HEK293 (cell line): ENCODE results near the gene FMNL1.

Experiments
- CTCF ChIA-PET: fragments of 350-600 bp; formaldehyde crosslinking; extraction: SDS; loops from one replicate; lab custom pipeline; 2021; ENCODE audit warnings: antibody characterized with exemption; lab: Yijun Ruan, JAX
- POLR2A ChIA-PET: fragments of 300-600 bp; formaldehyde crosslinking; extraction: SDS; loops from one replicate; lab custom pipeline; 2020; ENCODE audit warnings: antibody characterized with exemption, inconsistent platforms; lab: Yijun Ruan, JAX
- H3K27ac ChIP-seq: fragments of 200-500 bp; sonication (Bioruptor generic); 2 replicates; pipeline ENCODE4 v1.5.1; 2014; ENCODE audit warnings: low read depth, low read length, control low read depth, inconsistent platforms; ENCODE audit errors: extremely low read depth
- H3K36me3 ChIP-seq, 2 experiments: fragments of 200-500 bp in 1 of 2; sonication (Bioruptor generic) in 1 of 2; 1 replicate in 1 of 2; 2 replicates in 1 of 2; pipeline ENCODE4 v1.5.1; 2014 to 2017; ENCODE audit warnings: inconsistent platforms in 2 of 2, low read length in 2 of 2; ENCODE audit not compliant: control insufficient read depth in 2 of 2, insufficient read depth in 1 of 2
- H3K4me1 ChIP-seq: fragments of 200-500 bp; sonication (Bioruptor generic); 2 replicates; pipeline ENCODE4 v1.5.1; 2014; ENCODE audit warnings: mild to moderate bottlenecking, low read length, inconsistent platforms; ENCODE audit not compliant: control insufficient read depth, insufficient read depth
- H3K4me3 ChIP-seq: 2 replicates; pipeline ENCODE4 v1.5.1; 2011; ENCODE audit warnings: low read depth, mild to moderate bottlenecking, control low read depth, low read length, moderate library complexity
- H3K9me3 ChIP-seq: fragments of 200-500 bp; sonication (Bioruptor generic); 2 replicates; pipeline ENCODE4 v1.5.1; 2014; ENCODE audit warnings: low read depth, low read length, inconsistent platforms; ENCODE audit not compliant: control insufficient read depth, insufficient read depth
- ATF2 ChIP-seq: fragments of 450-650 bp; formaldehyde crosslinking; IDR thresholded peaks from 2 replicates; pipeline ENCODE4 v1.5.1; 2016; ENCODE audit warnings: missing biosample characterization, missing genetic modification characterization, low read depth
- GLI2 ChIP-seq: fragments of 450-650 bp; formaldehyde crosslinking; IDR thresholded peaks from 2 replicates; pipeline ENCODE4; 2017; ENCODE audit warnings: missing biosample characterization, missing genetic modification characterization, low read depth, borderline replicate concordance
- KLF8 ChIP-seq: fragments of 450-650 bp; formaldehyde crosslinking; IDR thresholded peaks from 2 replicates; pipeline ENCODE4 v1.5.1; 2016; ENCODE audit warnings: missing biosample characterization, missing genetic modification characterization
- WT1 ChIP-seq: fragments of 450-650 bp; formaldehyde crosslinking; IDR thresholded peaks from 2 replicates; pipeline ENCODE4 v1.5.1; 2016; ENCODE audit warnings: missing biosample characterization, missing genetic modification characterization
- ZBTB48 ChIP-seq: fragments of 450-650 bp; formaldehyde crosslinking; IDR thresholded peaks from 2 replicates; pipeline ENCODE4 v1.5.1; 2016; ENCODE audit warnings: missing biosample characterization, missing genetic modification characterization
- ZBTB49 ChIP-seq: fragments of 450-650 bp; formaldehyde crosslinking; IDR thresholded peaks from 2 replicates; pipeline ENCODE4 v1.5.1; 2016; ENCODE audit warnings: missing biosample characterization, missing genetic modification characterization, low read depth
- ZNF112 ChIP-seq: fragments of 450-650 bp; formaldehyde crosslinking; IDR thresholded peaks from 2 replicates; pipeline ENCODE4 v1.5.0; 2017; ENCODE audit warnings: missing biosample characterization, missing genetic modification characterization
- ZNF274 ChIP-seq, 2 experiments: fragments of 200-500 bp in 1 of 2; fragments of 450-650 bp in 1 of 2; sonication (Bioruptor generic) in 1 of 2; formaldehyde crosslinking in 1 of 2; IDR thresholded peaks; 2 replicates each; pipeline versions ENCODE4 v1.5.1 to v1.6.1; 2014 to 2016; ENCODE audit warnings: borderline replicate concordance in 1 of 2, inconsistent platforms in 1 of 2, low read length in 1 of 2, missing biosample characterization in 1 of 2, missing genetic modification characterization in 1 of 2
- ZNF350 ChIP-seq: fragments of 450-650 bp; formaldehyde crosslinking; IDR thresholded peaks from 2 replicates; pipeline ENCODE4 v1.5.0; 2017; ENCODE audit warnings: missing biosample characterization, mild to moderate bottlenecking, missing genetic modification characterization
- ZNF530 ChIP-seq: fragments of 450-650 bp; formaldehyde crosslinking; IDR thresholded peaks from 2 replicates; pipeline ENCODE4 v1.5.1; 2016; ENCODE audit warnings: low read depth, missing biosample characterization, missing genetic modification characterization
- ZNF600 ChIP-seq: fragments of 450-650 bp; formaldehyde crosslinking; IDR thresholded peaks from 2 replicates; pipeline ENCODE4 v1.5.1; 2016; ENCODE audit warnings: missing biosample characterization, missing genetic modification characterization
- ZNF768 ChIP-seq: fragments of 450-650 bp; formaldehyde crosslinking; IDR thresholded peaks from 2 replicates; pipeline ENCODE4 v1.5.1; 2018; ENCODE audit warnings: missing biosample characterization, mild to moderate bottlenecking, missing genetic modification characterization
- TF ChIP-seq, protein P1 (sequence below): fragments of 450-650 bp; formaldehyde crosslinking; IDR thresholded peaks from 2 replicates; pipeline ENCODE4 v1.5.1; 2017; ENCODE audit warnings: missing biosample characterization, missing genetic modification characterization
- TF ChIP-seq, protein P2 (sequence below): fragments of 450-650 bp; formaldehyde crosslinking; IDR thresholded peaks from 2 replicates; pipeline ENCODE4 v1.5.1; 2016; ENCODE audit warnings: missing biosample characterization, missing genetic modification characterization, borderline replicate concordance

Gene FMNL1

DNA sequence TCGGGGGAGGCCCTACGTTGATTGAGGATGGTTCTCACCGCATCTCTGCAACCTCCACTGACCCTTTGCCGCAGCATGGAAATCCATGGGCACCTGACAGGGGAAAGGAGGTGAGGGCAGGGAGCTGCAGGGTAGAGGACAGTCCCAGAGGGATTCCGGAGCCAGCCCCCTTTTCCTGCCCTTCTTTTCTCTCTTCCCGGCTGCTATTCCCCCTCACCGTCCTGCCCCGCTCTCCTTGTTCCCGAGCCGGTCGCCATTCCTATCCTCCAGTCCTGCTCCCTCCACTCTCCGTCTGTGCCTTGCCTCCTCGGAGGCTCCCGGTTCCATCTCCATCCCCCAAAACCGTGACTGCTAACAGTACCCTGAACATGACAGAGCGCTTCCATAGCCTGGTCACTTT, 35.4 kb downstream of the FMNL1 start:
- POLR2A ChIA-PET, result no interaction called here
- CTCF ChIA-PET, result interaction anchor here (0.5 to 2.4 kb wide), 7 partner anchors 9 to 120 kb away, joined by 3 to 9 read pairs (median 4); no protein-coding TSS in a partner anchor
- no peaks in the 10 kb centered on the region for H3K4me1 ChIP-seq
- no peaks in the 10 kb centered on the region for H3K36me3 ChIP-seq
- TF ChIP-seq, protein P1, sequence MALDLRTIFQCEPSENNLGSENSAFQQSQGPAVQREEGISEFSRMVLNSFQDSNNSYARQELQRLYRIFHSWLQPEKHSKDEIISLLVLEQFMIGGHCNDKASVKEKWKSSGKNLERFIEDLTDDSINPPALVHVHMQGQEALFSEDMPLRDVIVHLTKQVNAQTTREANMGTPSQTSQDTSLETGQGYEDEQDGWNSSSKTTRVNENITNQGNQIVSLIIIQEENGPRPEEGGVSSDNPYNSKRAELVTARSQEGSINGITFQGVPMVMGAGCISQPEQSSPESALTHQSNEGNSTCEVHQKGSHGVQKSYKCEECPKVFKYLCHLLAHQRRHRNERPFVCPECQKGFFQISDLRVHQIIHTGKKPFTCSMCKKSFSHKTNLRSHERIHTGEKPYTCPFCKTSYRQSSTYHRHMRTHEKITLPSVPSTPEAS (tag by site-specific recombination), result no peak
- 0 out of 2 replicates have a peak, but pooled peaks have one; percentile 25 for TF ChIP-seq ZNF600 (tag by site-specific recombination)
- no peak for TF ChIP-seq ZNF112
- no peak for TF ChIP-seq KLF8
- TF ChIP-seq, all 188 proteins: peak for 1
- no peak overlapping the region for H3K27ac ChIP-seq
- H3K4me3 ChIP-seq, result no peak overlapping the region
- H3K9me3 ChIP-seq, result no peaks in the 10 kb centered on the region

DNA sequence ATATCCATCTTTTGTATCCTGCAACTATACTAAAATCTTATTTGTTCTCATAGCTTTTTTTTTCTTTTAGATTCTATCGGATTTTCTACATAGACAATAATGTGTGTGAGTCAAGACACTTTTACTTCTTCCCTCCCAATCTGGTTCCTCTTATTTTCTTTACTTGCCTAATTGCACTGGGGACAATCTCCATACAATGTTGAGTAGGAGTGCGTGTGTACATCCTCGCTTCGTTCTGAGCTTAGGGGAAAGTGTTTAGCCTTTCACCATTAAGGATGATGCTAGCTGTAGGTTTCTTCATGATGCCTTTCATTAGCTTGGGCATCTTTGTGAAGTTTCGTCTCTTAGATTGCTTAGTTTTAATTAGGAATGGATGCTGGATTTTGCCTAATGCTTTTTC, 37.3 kb downstream of the FMNL1 start:
- TF ChIP-seq ZNF274 (IDR thresholded peaks at IDR 0.05; ENCODE audit: low read length), result no peak
- no peak for TF ChIP-seq ZNF274 (tag by site-specific recombination; IDR thresholded peaks at IDR 0.05; ENCODE audit: borderline replicate concordance)
- TF ChIP-seq, protein P2, sequence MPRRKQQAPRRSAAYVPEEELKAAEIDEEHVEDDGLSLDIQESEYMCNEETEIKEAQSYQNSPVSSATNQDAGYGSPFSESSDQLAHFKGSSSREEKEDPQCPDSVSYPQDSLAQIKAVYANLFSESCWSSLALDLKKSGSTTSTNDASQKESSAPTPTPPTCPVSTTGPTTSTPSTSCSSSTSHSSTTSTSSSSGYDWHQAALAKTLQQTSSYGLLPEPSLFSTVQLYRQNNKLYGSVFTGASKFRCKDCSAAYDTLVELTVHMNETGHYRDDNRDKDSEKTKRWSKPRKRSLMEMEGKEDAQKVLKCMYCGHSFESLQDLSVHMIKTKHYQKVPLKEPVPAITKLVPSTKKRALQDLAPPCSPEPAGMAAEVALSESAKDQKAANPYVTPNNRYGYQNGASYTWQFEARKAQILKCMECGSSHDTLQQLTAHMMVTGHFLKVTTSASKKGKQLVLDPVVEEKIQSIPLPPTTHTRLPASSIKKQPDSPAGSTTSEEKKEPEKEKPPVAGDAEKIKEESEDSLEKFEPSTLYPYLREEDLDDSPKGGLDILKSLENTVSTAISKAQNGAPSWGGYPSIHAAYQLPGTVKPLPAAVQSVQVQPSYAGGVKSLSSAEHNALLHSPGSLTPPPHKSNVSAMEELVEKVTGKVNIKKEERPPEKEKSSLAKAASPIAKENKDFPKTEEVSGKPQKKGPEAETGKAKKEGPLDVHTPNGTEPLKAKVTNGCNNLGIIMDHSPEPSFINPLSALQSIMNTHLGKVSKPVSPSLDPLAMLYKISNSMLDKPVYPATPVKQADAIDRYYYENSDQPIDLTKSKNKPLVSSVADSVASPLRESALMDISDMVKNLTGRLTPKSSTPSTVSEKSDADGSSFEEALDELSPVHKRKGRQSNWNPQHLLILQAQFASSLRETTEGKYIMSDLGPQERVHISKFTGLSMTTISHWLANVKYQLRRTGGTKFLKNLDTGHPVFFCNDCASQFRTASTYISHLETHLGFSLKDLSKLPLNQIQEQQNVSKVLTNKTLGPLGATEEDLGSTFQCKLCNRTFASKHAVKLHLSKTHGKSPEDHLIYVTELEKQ (tag by site-specific recombination), result no peak
- no peak for TF ChIP-seq ZNF600 (tag by site-specific recombination)
- TF ChIP-seq ZNF768 (tag by site-specific recombination), result no peak
- TF ChIP-seq WT1 (tag by site-specific recombination), result no peak
- TF ChIP-seq ZNF112, result no peak
- no peak for TF ChIP-seq ZNF350 (tag by site-specific recombination)
- no peak for TF ChIP-seq ZNF530 (tag by site-specific recombination)
- TF ChIP-seq GLI2 (tag by site-specific recombination), result no peak
- no peak for TF ChIP-seq ZBTB49 (tag by site-specific recombination)
- TF ChIP-seq ZBTB48, result no peak
- no peak for TF ChIP-seq ATF2 (tag by site-specific recombination)
- no peak overlapping the region for H3K4me3 ChIP-seq
- peaks cover 0 to 16% of the 10 kb centered on the region in 2 experiments; a peak in 1 of 3 replicates for H3K36me3 ChIP-seq
- ChIA-PET POLR2A (interaction anchor here (1.1 to 1.2 kb wide), 2 partner anchors 12 to 166 kb away, joined by 3 to 5 read pairs; no protein-coding TSS in a partner anchor), CTCF (interaction anchor here (0.6 to 3.7 kb wide), 10 partner anchors 10 to 737 kb away, joined by 3 to 22 read pairs (median 5); no protein-coding TSS in a partner anchor)
- no peak overlapping the region for H3K27ac ChIP-seq
- no peaks in the 10 kb centered on the region for H3K9me3 ChIP-seq
- H3K4me1 ChIP-seq, result no peaks in the 10 kb centered on the region
